Measurements from ENCODE around the gene SLC25A46.

SLC25A46 gene

GRCh38 chr5:110768138-110768860 is 29.5 kb downstream of the SLC25A46 start:
- ATAC-seq (ENCODE audit: insufficient read depth, low read depth), result no peak
- Histone ChIP-seq H4K20me1 (ENCODE audit: insufficient read depth, low read length) (no peaks in the 10 kb centered on the region), H2AFZ (ENCODE audit: low read depth, low read length) (no peak overlapping the region), H3K27ac (ENCODE audit: low read length) (no peak overlapping the region), H3K4me1 (ENCODE audit: insufficient read depth, low read length) (no peaks in the 10 kb centered on the region), H3K4me2 (ENCODE audit: insufficient read depth, low read length) (no peak overlapping the region), H3K4me3 (ENCODE audit: low read depth in 1 of 2, low read length in 2 of 2) (no peak overlapping the region), H3K27me3 (ENCODE audit: insufficient read depth, low read length, poor library complexity) (no peaks in the 10 kb centered on the region), H3K9ac (ENCODE audit: low read depth, low read length) (no peak overlapping the region), H3K79me2 (ENCODE audit: insufficient read depth, low read length) (no peaks in the 10 kb centered on the region), H3K36me3 (ENCODE audit: insufficient read depth, low read length) (no peaks in the 10 kb centered on the region), H3K9me3 (ENCODE audit: insufficient read depth, low read length, severe bottlenecking) (no peaks in the 10 kb centered on the region)
- TF ChIP-seq EZH2 (IDR thresholded peaks at IDR 0.05; ENCODE audit: borderline replicate concordance, low read depth, low read length, severe bottlenecking), result no peak
- no peak for TF ChIP-seq CTCF (IDR thresholded peaks at IDR 0.05; ENCODE audit: borderline replicate concordance, extremely low read depth, low read length, poor library complexity, severe bottlenecking)
- no peak for DNase-seq

GRCh38 chr5:110769000-110769681 is 30.3 kb downstream of the SLC25A46 start:
- H3K9me3 ChIP-seq (ENCODE audit: insufficient read depth, low read length, severe bottlenecking), result no peaks in the 10 kb centered on the region
- TF ChIP-seq EZH2 (IDR thresholded peaks at IDR 0.05; ENCODE audit: borderline replicate concordance, low read depth, low read length, severe bottlenecking) (no peak), CTCF (IDR thresholded peaks at IDR 0.05; ENCODE audit: borderline replicate concordance, extremely low read depth, low read length, poor library complexity, severe bottlenecking) (no peak)
- H3K4me1 ChIP-seq (ENCODE audit: insufficient read depth, low read length), result no peaks in the 10 kb centered on the region
- H3K27me3 ChIP-seq (ENCODE audit: insufficient read depth, low read length, poor library complexity), result no peaks in the 10 kb centered on the region
- H3K9ac ChIP-seq (ENCODE audit: low read depth, low read length), result no peak overlapping the region
- H3K36me3 ChIP-seq (ENCODE audit: insufficient read depth, low read length), result no peaks in the 10 kb centered on the region
- no peaks in the 10 kb centered on the region for H3K79me2 ChIP-seq (ENCODE audit: insufficient read depth, low read length)
- H4K20me1 ChIP-seq (ENCODE audit: insufficient read depth, low read length), result no peaks in the 10 kb centered on the region
- no peak overlapping the region for H3K27ac ChIP-seq (ENCODE audit: low read length)
- H3K4me2 ChIP-seq (ENCODE audit: insufficient read depth, low read length), result no peak overlapping the region
- no peak overlapping the region for H2AFZ ChIP-seq (ENCODE audit: low read depth, low read length)
- DNase-seq (no peak), ATAC-seq (ENCODE audit: insufficient read depth, low read depth) (no peak)
- H3K4me3 ChIP-seq (ENCODE audit: low read depth in 1 of 2, low read length in 2 of 2), result no peak overlapping the region

GRCh38 chr5:110770286-110770685 is 31.5 kb downstream of the SLC25A46 start:
- H3K36me3 ChIP-seq (ENCODE audit: insufficient read depth, low read length), result no peaks in the 10 kb centered on the region
- no peak for DNase-seq
- H4K20me1 ChIP-seq (ENCODE audit: insufficient read depth, low read length), result no peaks in the 10 kb centered on the region
- H3K9ac ChIP-seq (ENCODE audit: low read depth, low read length), result no peak overlapping the region
- H2AFZ ChIP-seq (ENCODE audit: low read depth, low read length), result no peak overlapping the region
- no peaks in the 10 kb centered on the region for H3K27me3 ChIP-seq (ENCODE audit: insufficient read depth, low read length, poor library complexity)
- H3K27ac ChIP-seq (ENCODE audit: low read length), result no peak overlapping the region
- TF ChIP-seq CTCF (IDR thresholded peaks at IDR 0.05; ENCODE audit: borderline replicate concordance, extremely low read depth, low read length, poor library complexity, severe bottlenecking) (no peak), EZH2 (IDR thresholded peaks at IDR 0.05; ENCODE audit: borderline replicate concordance, low read depth, low read length, severe bottlenecking) (no peak)
- ATAC-seq (ENCODE audit: insufficient read depth, low read depth), result no peak
- H3K4me2 ChIP-seq (ENCODE audit: insufficient read depth, low read length), result no peak overlapping the region
- no peak overlapping the region for H3K4me3 ChIP-seq (ENCODE audit: low read depth in 1 of 2, low read length in 2 of 2)
- no peaks in the 10 kb centered on the region for H3K79me2 ChIP-seq (ENCODE audit: insufficient read depth, low read length)
- H3K4me1 ChIP-seq (ENCODE audit: insufficient read depth, low read length), result no peaks in the 10 kb centered on the region
- H3K9me3 ChIP-seq (ENCODE audit: insufficient read depth, low read length, severe bottlenecking), result no peaks in the 10 kb centered on the region

Measured in DND-41 (cell line).